ENCODE data around the gene ARHGEF18. TPM values are rescaled to one million over a fixed set of nuclear protein-coding genes. Genes with fewer than 3 reads are reported as not detected.

ARHGEF18 gene
- total and polyA plus RNA-seq, 2 donors (not counting 1 experiment from before 2014, with no cell fraction given): 74.0 to 94.9 TPM

DNA sequence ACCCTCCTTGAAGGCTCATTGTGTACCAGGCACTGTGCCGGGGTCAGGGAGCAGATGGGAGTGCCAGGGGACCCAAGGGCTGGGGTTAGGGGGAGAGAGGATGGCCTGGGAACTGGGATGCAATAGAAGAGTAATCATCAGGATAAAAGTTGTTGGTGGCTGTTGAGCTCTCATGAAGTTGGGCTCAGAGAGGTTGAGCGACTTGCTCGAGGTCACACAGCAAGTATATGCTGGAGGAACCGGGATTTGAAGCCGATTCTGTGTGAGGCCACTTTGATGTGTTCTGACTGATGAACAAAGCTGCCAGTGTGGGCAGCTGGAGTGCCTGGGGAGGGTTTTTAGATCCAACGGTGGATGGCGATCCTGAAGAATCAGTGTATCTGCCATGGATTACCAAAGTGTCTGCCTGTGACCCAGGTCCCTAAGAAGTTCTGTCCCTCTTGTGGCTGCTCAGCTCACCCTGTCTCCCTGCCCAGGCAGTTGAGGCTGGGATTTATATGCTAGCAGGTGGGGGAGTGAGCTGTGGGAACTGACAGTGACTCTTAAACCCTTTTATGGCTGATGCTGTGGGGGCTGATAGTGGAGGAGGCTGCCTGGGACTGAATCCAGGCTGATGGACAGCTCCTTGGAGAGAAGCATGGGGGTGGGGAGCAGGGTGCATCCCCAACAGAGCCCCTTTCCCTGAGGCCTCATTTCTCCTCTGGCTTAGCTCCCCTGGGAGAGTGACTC is 8.3 kb downstream of the ARHGEF18 start:
- TF ChIP-seq, protein P1, sequence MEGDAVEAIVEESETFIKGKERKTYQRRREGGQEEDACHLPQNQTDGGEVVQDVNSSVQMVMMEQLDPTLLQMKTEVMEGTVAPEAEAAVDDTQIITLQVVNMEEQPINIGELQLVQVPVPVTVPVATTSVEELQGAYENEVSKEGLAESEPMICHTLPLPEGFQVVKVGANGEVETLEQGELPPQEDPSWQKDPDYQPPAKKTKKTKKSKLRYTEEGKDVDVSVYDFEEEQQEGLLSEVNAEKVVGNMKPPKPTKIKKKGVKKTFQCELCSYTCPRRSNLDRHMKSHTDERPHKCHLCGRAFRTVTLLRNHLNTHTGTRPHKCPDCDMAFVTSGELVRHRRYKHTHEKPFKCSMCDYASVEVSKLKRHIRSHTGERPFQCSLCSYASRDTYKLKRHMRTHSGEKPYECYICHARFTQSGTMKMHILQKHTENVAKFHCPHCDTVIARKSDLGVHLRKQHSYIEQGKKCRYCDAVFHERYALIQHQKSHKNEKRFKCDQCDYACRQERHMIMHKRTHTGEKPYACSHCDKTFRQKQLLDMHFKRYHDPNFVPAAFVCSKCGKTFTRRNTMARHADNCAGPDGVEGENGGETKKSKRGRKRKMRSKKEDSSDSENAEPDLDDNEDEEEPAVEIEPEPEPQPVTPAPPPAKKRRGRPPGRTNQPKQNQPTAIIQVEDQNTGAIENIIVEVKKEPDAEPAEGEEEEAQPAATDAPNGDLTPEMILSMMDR (IDR thresholded peaks at IDR 0.05): no peak
- TF ChIP-seq EZH2 (IDR thresholded peaks at IDR 0.05; ENCODE audit: borderline replicate concordance, insufficient read depth, low read depth, low read length, poor library complexity, severe bottlenecking): no peak
- DNase-seq: no peak
- no peak overlapping the region for H2AFZ ChIP-seq (ENCODE audit: insufficient read depth, low read depth, low read length, poor library complexity, severe bottlenecking)
- peaks cover 57 to 75% of the 10 kb centered on the region in 2 donors for H3K4me1 ChIP-seq (ENCODE audit: control insufficient read depth in 2 of 2, insufficient read depth in 2 of 2, low read length in 2 of 2)
- POLR2A ChIA-PET: interaction anchor here (0.5 to 1.5 kb wide), 3 partner anchors 9 to 474 kb away, joined by 3 to 14 read pairs (median 5); no protein-coding TSS in a partner anchor
- intact Hi-C loops (cut with micrococcal nuclease): no loop called here
- peaks cover 98% of the 10 kb centered on the region for H3K79me2 ChIP-seq (ENCODE audit: control insufficient read depth, insufficient read depth, low read length)
- no peaks in the 10 kb centered on the region for H3K27me3 ChIP-seq (replicated peaks in 1 of 4; ENCODE audit: control extremely low read depth in 1 of 4, control insufficient read depth in 3 of 4, insufficient read depth in 4 of 4, low read length in 3 of 4)
- peak overlapping the region; percentile 46 for H3K4me2 ChIP-seq (replicated peaks; ENCODE audit: low read depth, low read length, poor library complexity, severe bottlenecking)
- WGBS (ENCODE audit: insufficient coverage): 98% methylated on average over 7 of the region's 7 CpGs
- H3K27me3 Mint-ChIP-seq: no peaks in the 10 kb centered on the region
- no peak overlapping the region for H3K4me3 ChIP-seq (ENCODE audit: control extremely low read depth in 1 of 5, extremely low read depth in 1 of 5, insufficient read depth in 1 of 5, low read depth in 2 of 5, low read length in 4 of 5)
- peak overlapping the region; percentile 80 for H3K27ac Mint-ChIP-seq
- H3K27ac ChIP-seq (ENCODE audit: low read length in 2 of 2): peak overlapping the region in 1 of 2 donors; percentile 53
- peak overlapping the region; percentile 39 for H3K4me3 Mint-ChIP-seq
- no peak for ATAC-seq (ENCODE audit: low read depth)
- peaks cover 0 to 3% (median 0%) of the 10 kb centered on the region in 3 donors for H3K9me3 ChIP-seq (ENCODE audit: control extremely low read depth in 1 of 3, control insufficient read depth in 2 of 3, insufficient read depth in 1 of 3, low read length in 2 of 3)
- peaks cover 2 to 82% of the 10 kb centered on the region in 2 experiments for H3K36me3 ChIP-seq (replicated peaks in 1 of 2; ENCODE audit: control extremely low read depth in 1 of 2, control insufficient read depth in 1 of 2, extremely low read depth in 1 of 2, insufficient read depth in 2 of 2, low read length in 1 of 2)
- H3K4me1 Mint-ChIP-seq: peaks cover 70% of the 10 kb centered on the region
- no peak overlapping the region for H3K9ac ChIP-seq (ENCODE audit: low read length)
- peaks cover 85% of the 10 kb centered on the region for H4K20me1 ChIP-seq (ENCODE audit: control insufficient read depth, insufficient read depth, low read length, poor library complexity, severe bottlenecking)
- CTCF ChIA-PET: interaction anchor here (1.0 to 9.9 kb wide), 5 partner anchors 9 to 37 kb away, joined by 4 to 179 read pairs (median 11); no protein-coding TSS in a partner anchor
- H3K9me3 Mint-ChIP-seq (ENCODE audit: insufficient read depth): peaks cover 2% of the 10 kb centered on the region

DNA sequence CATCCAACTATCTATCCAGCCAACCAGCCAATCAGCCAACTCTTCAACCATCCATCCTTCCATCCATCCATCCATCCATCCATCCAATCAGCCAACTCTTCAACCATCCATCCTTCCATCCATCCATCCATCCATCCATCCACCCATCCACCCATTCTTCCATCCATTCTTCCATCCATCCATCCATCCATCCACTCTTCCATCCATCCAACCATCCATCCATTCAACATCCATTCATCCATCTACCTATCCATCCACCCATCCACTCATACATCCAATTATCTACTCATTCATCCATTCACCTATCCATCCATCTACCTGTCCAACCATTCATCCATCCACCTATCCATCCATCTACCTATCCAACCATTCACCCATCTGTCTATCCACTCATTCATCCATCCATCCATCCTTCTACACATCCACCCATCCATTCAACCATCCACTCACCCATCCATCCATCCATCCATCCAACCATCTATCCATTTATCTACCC is 9.4 kb downstream of the ARHGEF18 start:
- Histone ChIP-seq H3K4me1 (ENCODE audit: control insufficient read depth in 2 of 2, insufficient read depth in 2 of 2, low read length in 2 of 2) (peaks cover 51 to 74% of the 10 kb centered on the region in 2 donors), H3K4me2 (replicated peaks; ENCODE audit: low read depth, low read length, poor library complexity, severe bottlenecking) (peak overlapping the region; percentile 46), H4K20me1 (ENCODE audit: control insufficient read depth, insufficient read depth, low read length, poor library complexity, severe bottlenecking) (peaks cover 96% of the 10 kb centered on the region), H3K79me2 (ENCODE audit: control insufficient read depth, insufficient read depth, low read length) (peaks cover 100% of the 10 kb centered on the region), H3K9ac (ENCODE audit: low read length) (no peak overlapping the region), H3K36me3 (replicated peaks in 1 of 2; ENCODE audit: control extremely low read depth in 1 of 2, control insufficient read depth in 1 of 2, extremely low read depth in 1 of 2, insufficient read depth in 2 of 2, low read length in 1 of 2) (peaks cover 3 to 87% of the 10 kb centered on the region in 2 experiments), H3K9me3 (ENCODE audit: control extremely low read depth in 1 of 3, control insufficient read depth in 2 of 3, insufficient read depth in 1 of 3, low read length in 2 of 3) (no peaks in the 10 kb centered on the region), H3K4me3 (ENCODE audit: control extremely low read depth in 1 of 5, extremely low read depth in 1 of 5, insufficient read depth in 1 of 5, low read depth in 2 of 5, low read length in 4 of 5) (no peak overlapping the region), H3K27me3 (replicated peaks in 1 of 4; ENCODE audit: control extremely low read depth in 1 of 4, control insufficient read depth in 3 of 4, insufficient read depth in 4 of 4, low read length in 3 of 4) (no peaks in the 10 kb centered on the region), H2AFZ (ENCODE audit: insufficient read depth, low read depth, low read length, poor library complexity, severe bottlenecking) (no peak overlapping the region), H3K27ac (ENCODE audit: low read length in 2 of 2) (peak overlapping the region in 1 of 2 donors; percentile 53)
- ChIA-PET CTCF (interaction anchor here (1.6 to 9.9 kb wide), 4 partner anchors 17 to 29 kb away, joined by 6 to 179 read pairs (median 10); no protein-coding TSS in a partner anchor), POLR2A (interaction anchor here (1.5 kb wide), 1 partner anchor 11 kb away, joined by 3 read pairs; no protein-coding TSS in a partner anchor)
- intact Hi-C loops (cut with micrococcal nuclease): no loop called here
- no peak for TF ChIP-seq EZH2 (IDR thresholded peaks at IDR 0.05; ENCODE audit: borderline replicate concordance, insufficient read depth, low read depth, low read length, poor library complexity, severe bottlenecking)
- TF ChIP-seq, protein P1 (IDR thresholded peaks at IDR 0.05): no peak
- DNase-seq (no peak), ATAC-seq (ENCODE audit: low read depth) (no peak)
- Mint-ChIP-seq H3K27ac (peak overlapping the region; percentile 75), H3K9me3 (ENCODE audit: insufficient read depth) (no peaks in the 10 kb centered on the region), H3K4me3 (peak overlapping the region; percentile 32), H3K27me3 (no peaks in the 10 kb centered on the region), H3K4me1 (peaks cover 72% of the 10 kb centered on the region)

Data from B cell (primary cell).